Measurements from ENCODE around the gene BMS1.
"Not testable (repeated sequence)": the region's sequence is repeated elsewhere in the genome, so short reads cannot be mapped to it uniquely, and the experiment has no call there.

GRCh38 chr10:42816334-42816733 is 33.7 kb downstream of the BMS1 start:
- not testable (repeated sequence) for TF ChIP-seq GABPA (IDR thresholded peaks at IDR 0.05; ENCODE audit: low read depth); CTCF (IDR thresholded peaks at IDR 0.05; ENCODE audit: insufficient read depth, low read length); REST (IDR thresholded peaks at IDR 0.05; ENCODE audit: insufficient replicate concordance, low read depth); POLR2AphosphoS5 (IDR thresholded peaks at IDR 0.05; ENCODE audit: low read depth); SPI1 (IDR thresholded peaks at IDR 0.05; ENCODE audit: borderline replicate concordance, low read depth)
